K562 (cell line): ENCODE results near the gene KCNA1. TPM values are rescaled to one million over a fixed set of nuclear protein-coding genes. Genes with fewer than 3 reads are reported as not detected.

Source experiments
- ATAC-seq: fragments of 200-7000 bp; cut with Tn5 transposase; 3 replicates; pipeline ENCODE4 v1.9.1; 2020; ENCODE audit warnings: moderate library complexity
- Bru-seq: library from RNA; stranded (reverse); fragments of 400-500 nt; gene quantifications from one replicate; lab custom pipeline; 2021; lab: Mats Ljungman, UMichigan
- BruChase-seq, 2 experiments: library from RNA; stranded (reverse); fragments of 400-500 nt; gene quantifications; one replicate each; lab custom pipeline; 2021; lab: Mats Ljungman, UMichigan
- BruUV-seq: library from RNA; stranded (reverse); fragments of 400-500 nt; replicated peaks from 2 replicates; lab custom pipeline; 2021; lab: Mats Ljungman, UMichigan
- CTCF ChIA-PET: fragments of 300-600 bp; formaldehyde crosslinking; extraction: SDS; loops from one replicate; lab custom pipeline; 2021; ENCODE audit warnings: low intra/inter-chr PET ratio; lab: Yijun Ruan, JAX
- POLR2A ChIA-PET: fragments of 300-600, 350-650 bp; sonication (Branson Sonifier 250); formaldehyde crosslinking; extraction: SDS; loops from one replicate; lab custom pipeline; 2021; ENCODE audit warnings: antibody characterized with exemption, inconsistent platforms; lab: Yijun Ruan, JAX
- DNase-seq, 4 experiments: peaks; one replicate each; pipeline versions ENCODE4 v3.0.0 to v3.0.0-alpha.2; 2011 to 2018; ENCODE audit warnings: low spot score in 3 of 4, mixed read lengths in 3 of 4; ENCODE audit errors: extremely low read depth in 1 of 4
- FAIRE-seq: peaks from 2 replicates; lab custom pipeline; 2011; peaks lifted over from hg19 to GRCh38; lab: Jason Lieb, UNC
- H2AFZ ChIP-seq: 2 replicates; pipeline ENCODE4 v1.6.0; 2011; ENCODE audit warnings: low read depth, low read length, control low read depth, inconsistent platforms
- H3K27ac ChIP-seq: fragments of 200-600 bp; 3 replicates; pipeline ENCODE4 v1.8.0; 2011; ENCODE audit warnings: low read depth, mild to moderate bottlenecking, control low read depth, inconsistent platforms, low read length, moderate library complexity, mixed read lengths; ENCODE audit errors: extremely low read depth
- H3K27me3 ChIP-seq, 2 experiments: fragments of 300-600 bp in 1 of 2; 2 replicates in 1 of 2; 3 replicates in 1 of 2; pipeline versions ENCODE4 v1.6.0 to v1.8.0; 2011; ENCODE audit warnings: inconsistent platforms in 2 of 2, low read length in 2 of 2, mild to moderate bottlenecking in 1 of 2, mixed read lengths in 1 of 2, moderate library complexity in 1 of 2; ENCODE audit not compliant: control insufficient read depth in 2 of 2, insufficient read depth in 2 of 2
- H3K36me3 ChIP-seq: fragments of 300-600 bp; 3 replicates; pipeline ENCODE4 v1.8.0; 2011; ENCODE audit warnings: mild to moderate bottlenecking, low read length, inconsistent platforms; ENCODE audit not compliant: control insufficient read depth, insufficient read depth
- H3K4me1 ChIP-seq, 2 experiments: fragments of 200-600 bp in 1 of 2; replicated peaks in 1 of 2; 2 replicates in 1 of 2; 3 replicates in 1 of 2; pipeline versions ENCODE4 v1.5.1 to v1.8.0; 2011; ENCODE audit warnings: inconsistent platforms in 2 of 2, low read length in 2 of 2, mild to moderate bottlenecking in 1 of 2, mixed read lengths in 1 of 2, moderate library complexity in 1 of 2; ENCODE audit not compliant: control insufficient read depth in 2 of 2, insufficient read depth in 2 of 2
- H3K4me2 ChIP-seq: 2 replicates; pipeline ENCODE4 v1.6.1; 2011; ENCODE audit warnings: low read length, control low read depth, inconsistent platforms, mixed read lengths; ENCODE audit not compliant: insufficient read depth
- H3K4me3 ChIP-seq: fragments of 200-600 bp; sonication (generic), shearing (Covaris generic); 2 replicates; pipeline ENCODE4 v1.5.1; 2016; ENCODE audit warnings: control low read depth, inconsistent platforms
- H3K79me2 ChIP-seq: fragments of 200-600 bp; 3 replicates; pipeline ENCODE4 v1.8.0; 2011; ENCODE audit warnings: low read length, inconsistent platforms; ENCODE audit not compliant: control insufficient read depth, insufficient read depth
- H3K9ac ChIP-seq, 2 experiments: 2 replicates each; pipeline versions ENCODE4 v1.6.0 to v1.6.1; 2011; ENCODE audit warnings: low read depth in 2 of 2, low read length in 2 of 2, control low read depth in 1 of 2, inconsistent platforms in 1 of 2, mild to moderate bottlenecking in 1 of 2, mixed read lengths in 1 of 2; ENCODE audit not compliant: insufficient read depth in 1 of 2
- H3K9me1 ChIP-seq: one replicate; pipeline ENCODE4 v1.6.0; 2011; ENCODE audit warnings: inconsistent platforms, mild to moderate bottlenecking, low read length, moderate library complexity; ENCODE audit not compliant: control insufficient read depth, insufficient read depth
- H3K9me3 ChIP-seq: replicated peaks from 2 replicates; pipeline ENCODE4 v1.5.1; 2011; ENCODE audit warnings: low read depth, low read length, inconsistent platforms; ENCODE audit not compliant: control insufficient read depth, insufficient read depth
- H4K20me1 ChIP-seq: replicated peaks from 2 replicates; pipeline ENCODE4 v1.6.1; 2011; ENCODE audit warnings: low read length, inconsistent platforms, mixed read lengths; ENCODE audit not compliant: control insufficient read depth, insufficient read depth
- ARID4B ChIP-seq: sonication (generic); formaldehyde crosslinking; IDR thresholded peaks from 2 replicates; pipeline ENCODE4 v1.8.0; 2022; ENCODE audit warnings: mild to moderate bottlenecking, missing genetic modification reagents
- ESRRA ChIP-seq: fragments of 450-650 bp; IDR thresholded peaks from 2 replicates; pipeline ENCODE4 v1.6.1; 2014; ENCODE audit warnings: low read depth, mild to moderate bottlenecking, moderate library complexity, borderline replicate concordance
- RBM15 ChIP-seq: fragments of 200-400 bp; formaldehyde crosslinking; IDR thresholded peaks from 2 replicates; pipeline ENCODE4 v1.6.1; 2018; ENCODE audit warnings: mild to moderate bottlenecking, low read length, moderate library complexity; ENCODE audit not compliant: insufficient read depth
- ZNF140 ChIP-seq: fragments of 250-450 bp; sonication (Bioruptor Pico); IDR thresholded peaks from 2 replicates; pipeline ENCODE4 v1.8.0; 2021; ENCODE audit warnings: moderate library complexity, mild to moderate bottlenecking, inconsistent platforms
- ZNF699 ChIP-seq: fragments of 250-450 bp; sonication (Bioruptor Pico); IDR thresholded peaks from 2 replicates; pipeline ENCODE4 v1.8.0; 2021; ENCODE audit warnings: mild to moderate bottlenecking, moderate library complexity; ENCODE audit not compliant: insufficient replicate concordance
- WGBS: fragments of 100-300 bp; shearing (Covaris generic); methylation state at CpG from one replicate; pipeline ENCODE4 v1.1.6; 2016; ENCODE audit warnings: low coverage, mixed read lengths; ENCODE audit not compliant: insufficient coverage; ENCODE audit errors: missing lambda C conversion rate; 5-methylcytosine and 5-hydroxymethylcytosine counted together
- in situ Hi-C: fragments of 300-500 bp; cut with MboI; formaldehyde crosslinking; loops from 4 replicates; pipeline ENCODE4 v1.15.0; 2018; ENCODE audit warnings: inconsistent platforms, mixed read lengths
- intact Hi-C: fragments of 100-400 bp; cut with micrococcal nuclease; formaldehyde crosslinking; loops from 2 replicates; pipeline ENCODE4 v1.14.2; 2022
- long read RNA-seq, 3 experiments: library from polyadenylated mRNA in 2 of 3; library from RNA in 1 of 3; unstranded in 2 of 3; stranded (forward) in 1 of 3; transcript quantifications; one replicate each; pipeline ENCODE4 v2.0.0, GENCODE V29; 2019 to 2022
- polyA minus RNA-seq, 3 experiments: library from RNA; depleted of rRNA, polyadenylated mRNA; stranded (reverse); fragments of >200 nt; gene quantifications; 2 replicates each; pipeline ENCODE4 v1.2.3, GENCODE V29; 2011
- polyA plus RNA-seq, 8 experiments: library from polyadenylated mRNA; depleted of rRNA in 4 of 8; stranded (reverse) in 5 of 8; unstranded in 3 of 8; fragments of >200 nt; fragmentation: Nextera tagmentation in 2 of 8; fragmentation: Illumina TruSeq in 1 of 8; extraction: Ambion mirVana in 2 of 8; extraction: Trizol in 1 of 8; gene quantifications; 2 replicates each; pipeline versions ENCODE4 v1.2.1 to v1.2.3, GENCODE V29; 2011 to 2014; ENCODE audit warnings: inconsistent platforms in 1 of 8, missing spikeins in 1 of 8
- total RNA-seq, 7 experiments: library from RNA; depleted of rRNA in 6 of 7; stranded (reverse); fragments of >200 nt in 6 of 7; fragmentation: Illumina TruSeq in 2 of 7; extraction: Trizol in 2 of 7; gene quantifications; 2 replicates each; pipeline versions ENCODE4 v1.2.1 to v1.2.3, GENCODE V29; 2011 to 2021; ENCODE audit warnings: low replicate concordance in 1 of 7
- TF ChIP-seq, protein P1 (sequence below): fragments of 450-650 bp; formaldehyde crosslinking; IDR thresholded peaks from 2 replicates; pipeline ENCODE4 v1.4.0; 2020; ENCODE audit warnings: mild to moderate bottlenecking, moderate library complexity

Gene KCNA1
- total RNA-seq (2011; cell fraction: chromatin; rRNA removed; ENCODE audit: low replicate concordance), result not detected in 2 replicates
- total RNA-seq (2011; cell fraction: nucleolus; rRNA removed), result not detected in 2 replicates
- not detected in 2 replicates for total RNA-seq (2011; cell fraction: nucleoplasm; rRNA removed)
- not detected in 2 replicates for total RNA-seq (2014; rRNA removed)
- total RNA-seq (2014; rRNA removed; fragmentation: Illumina TruSeq; extraction: Trizol), result not detected in 2 replicates
- total RNA-seq (2015; rRNA removed; fragmentation: Illumina TruSeq; extraction: Trizol), result not detected in 2 replicates
- total RNA-seq (2021), result not detected in 2 replicates
- polyA plus RNA-seq (2011; rRNA removed), result not detected in 2 replicates
- polyA plus RNA-seq (2011; cell fraction: cytosol; rRNA removed), result not detected in 2 replicates
- polyA plus RNA-seq (2011; cell fraction: nucleus; rRNA removed), result not detected in 2 replicates
- polyA plus RNA-seq (2012), result not detected in 2 replicates
- not detected in 2 replicates for polyA plus RNA-seq (2014; fragmentation: Illumina TruSeq; extraction: Trizol)
- polyA plus RNA-seq (2014; fragmentation: Nextera tagmentation; extraction: Ambion mirVana), result not detected
- polyA plus RNA-seq (2014; rRNA removed), result not detected in 2 replicates
- not detected in 2 replicates for polyA minus RNA-seq (2011; rRNA and poly(A)+ RNA removed)
- not detected in 2 replicates for polyA minus RNA-seq (2011; cell fraction: cytosol; rRNA and poly(A)+ RNA removed)
- not detected in 2 replicates for polyA minus RNA-seq (2011; cell fraction: nucleus; rRNA and poly(A)+ RNA removed)
- Bru-seq, nascent RNA, result not detected
- not detected for BruChase-seq, experiment 1, labeled RNA remaining after a 2-hour chase
- BruChase-seq, experiment 2, labeled RNA remaining after a 6-hour chase, result not detected
- long read RNA-seq, experiment 1, result 0 reads
- long read RNA-seq, experiment 2, result 0 reads
- long read RNA-seq, experiment 3, result 0 reads

- ChIA-PET POLR2A (no interaction called here), CTCF (no interaction called here)
- Histone ChIP-seq H3K27ac (no peak within 1 kb of the TSS), H3K4me1 (no peaks in the 10 kb centered on the region; a peak in 1 of 5 replicates), H3K27me3 (peaks cover 2 to 34% of the 10 kb centered on the region in 2 experiments; a peak in 3 of 5 replicates), H4K20me1 (no peaks in the 10 kb centered on the region), H3K9me1 (no peaks in the 10 kb centered on the region), H3K36me3 (no peaks in the 10 kb centered on the region), H3K4me3 (no peak within 1 kb of the TSS), H3K4me2 (no peak within 1 kb of the TSS), H3K79me2 (no peaks in the 10 kb centered on the region), H3K9me3 (no peaks in the 10 kb centered on the region), H3K9ac (no peak within 1 kb of the TSS), H2AFZ (no peak within 1 kb of the TSS)
- ATAC-seq (no peak), FAIRE-seq (no peak), DNase-seq (no peak)
- no peak for TF ChIP-seq ZNF699 (CRISPR knock-in tag)
- TF ChIP-seq, protein P1, sequence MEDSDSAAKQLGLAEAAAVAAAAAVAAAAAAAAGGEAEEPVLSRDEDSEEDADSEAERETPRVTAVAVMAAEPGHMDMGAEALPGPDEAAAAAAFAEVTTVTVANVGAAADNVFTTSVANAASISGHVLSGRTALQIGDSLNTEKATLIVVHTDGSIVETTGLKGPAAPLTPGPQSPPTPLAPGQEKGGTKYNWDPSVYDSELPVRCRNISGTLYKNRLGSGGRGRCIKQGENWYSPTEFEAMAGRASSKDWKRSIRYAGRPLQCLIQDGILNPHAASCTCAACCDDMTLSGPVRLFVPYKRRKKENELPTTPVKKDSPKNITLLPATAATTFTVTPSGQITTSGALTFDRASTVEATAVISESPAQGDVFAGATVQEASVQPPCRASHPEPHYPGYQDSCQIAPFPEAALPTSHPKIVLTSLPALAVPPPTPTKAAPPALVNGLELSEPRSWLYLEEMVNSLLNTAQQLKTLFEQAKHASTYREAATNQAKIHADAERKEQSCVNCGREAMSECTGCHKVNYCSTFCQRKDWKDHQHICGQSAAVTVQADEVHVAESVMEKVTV (CRISPR knock-in tag), result no peak
- no peak for TF ChIP-seq ZNF140 (CRISPR knock-in tag)
- TF ChIP-seq ESRRA, result no peak
- TF ChIP-seq RBM15, result no peak
- TF ChIP-seq ARID4B (CRISPR knock-in tag), result no peak
- intact Hi-C loops (no loop called here), in situ Hi-C loops (no loop called here)
- WGBS, result 54% methylated on average over 17 of the region's 67 CpGs
- BruUV-seq, result no TSS peak
These were observed at the start of gene KCNA1 for GRCh38 chr12:4909734-4910501. TSS of gene KCNA1 (plus strand) at chr12:4909905. CDS start at chr12:4911379, 1,474 bp downstream.
